NCI-H226 (cell line): Measurements from ENCODE around the gene IMPG2.
A peak's percentile ranks its signal among the peaks of the same experiment; 100 is the strongest.

Experiments
- DNase-seq: peaks from one replicate; pipeline ENCODE4 v3.0.0-alpha.2; 2015

Gene IMPG2

DNA sequence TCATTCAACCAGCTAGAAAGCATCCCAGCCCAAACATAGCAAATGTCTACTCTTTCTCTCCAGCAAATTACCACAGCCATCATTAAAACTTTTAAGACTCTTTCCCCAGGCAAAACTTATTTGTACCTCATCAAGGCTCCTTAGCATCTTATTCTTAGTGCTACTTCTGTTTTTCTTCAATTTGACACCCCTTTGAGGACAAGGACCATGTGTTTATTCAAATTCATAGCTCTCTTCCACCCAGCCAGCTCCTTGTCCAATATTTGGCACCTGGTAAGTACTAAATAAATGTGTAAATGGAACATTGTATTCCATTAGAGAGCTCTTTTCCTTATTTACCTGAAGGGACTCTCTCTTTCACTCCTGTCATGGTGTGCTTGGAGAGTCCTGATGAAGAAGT is 89.8 kb downstream of the IMPG2 start:
- no peak for DNase-seq

- DNase-seq, result no peak
Observed at GRCh38 chr3:101229681-101230080, 90.7 kb downstream of the IMPG2 start.

- DNase-seq, result no peak
Observed at GRCh38 chr3:101228441-101228840, 91.9 kb downstream of the IMPG2 start.

DNA sequence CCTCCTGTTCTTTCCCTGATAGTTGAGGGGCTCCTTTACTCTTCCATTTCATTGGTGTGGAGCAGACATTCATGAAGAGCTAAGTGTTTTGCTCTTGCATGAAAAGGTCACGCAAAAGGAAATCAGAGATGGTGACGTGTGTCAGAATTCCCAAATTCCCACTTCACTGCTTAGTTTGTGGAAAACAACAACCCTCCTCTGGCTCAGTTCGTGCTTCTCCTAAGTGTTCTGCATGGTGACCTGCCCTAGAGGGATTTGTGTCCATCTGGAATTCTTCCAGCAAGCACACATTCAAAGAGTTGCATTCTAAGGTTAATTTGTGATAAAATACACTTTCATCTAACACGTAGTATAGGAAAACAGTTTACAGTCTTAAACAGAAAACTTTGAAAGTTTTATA is 95.6 kb downstream of the IMPG2 start:
- no peak for DNase-seq

DNA sequence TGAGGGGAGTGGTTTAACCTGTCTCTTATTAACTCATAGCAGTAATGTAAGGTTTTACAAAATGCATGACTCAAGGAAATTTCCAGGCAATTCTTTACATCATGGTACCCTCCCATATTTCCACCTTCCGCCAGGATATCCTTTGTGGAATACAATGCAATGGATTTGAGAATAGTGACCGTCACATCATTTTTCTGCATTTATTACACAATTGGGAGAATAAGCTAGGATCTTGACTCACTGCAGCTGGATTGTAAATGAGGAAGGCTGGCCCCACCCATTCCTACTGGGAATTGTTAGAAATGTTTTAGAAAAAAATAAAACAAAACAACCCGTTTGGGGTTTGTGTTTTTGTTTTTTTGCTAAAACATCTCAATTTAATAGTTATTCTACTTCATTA is 97.4 kb downstream of the IMPG2 start:
- no peak for DNase-seq

DNA sequence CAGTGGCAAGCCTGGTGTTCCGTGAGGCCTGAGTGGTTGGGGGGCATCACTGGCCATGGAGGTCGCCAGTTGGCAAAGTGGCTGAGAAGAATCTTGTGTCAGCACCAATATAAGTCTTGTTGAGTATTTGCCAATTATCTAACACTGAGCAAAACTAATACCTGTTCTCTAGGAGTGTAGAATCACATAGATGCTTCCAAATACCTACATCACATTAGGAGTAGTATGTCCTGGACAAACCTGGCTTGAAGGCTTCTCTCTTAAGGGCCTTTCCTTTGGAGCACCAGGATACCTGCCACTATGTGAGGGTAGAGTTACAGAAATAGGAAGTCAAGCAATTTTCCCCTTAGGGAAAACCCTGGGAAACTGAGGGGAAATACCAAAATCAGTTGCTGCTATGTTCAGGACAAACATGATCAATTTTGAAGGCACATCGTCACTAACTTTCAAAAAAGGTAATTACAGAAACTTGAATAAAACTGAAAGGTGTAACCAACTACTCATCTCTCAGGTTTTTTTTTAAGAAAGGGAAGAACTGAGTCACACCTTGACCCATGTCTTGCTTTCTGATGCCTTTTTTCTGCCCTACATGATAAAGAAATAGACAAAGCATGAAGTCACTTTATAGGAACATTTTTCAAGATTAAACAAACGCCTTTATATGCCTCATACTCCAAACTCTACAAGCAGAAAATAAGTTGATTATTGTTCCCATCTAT is 100.4 kb downstream of the IMPG2 start:
- no peak for DNase-seq

GRCh38 chr3:101217472-101218245 is 102.7 kb downstream of the IMPG2 start:
- DNase-seq, result no peak

- DNase-seq, result no peak
Observed at GRCh38 chr3:101216710-101217465, 103.5 kb downstream of the IMPG2 start.

- no peak for DNase-seq
Observed at GRCh38 chr3:101212730-101213129, 107.6 kb downstream of the IMPG2 start.

GRCh38 chr3:101204246-101204645 is 116.1 kb downstream of the IMPG2 start:
- no peak for DNase-seq

DNA sequence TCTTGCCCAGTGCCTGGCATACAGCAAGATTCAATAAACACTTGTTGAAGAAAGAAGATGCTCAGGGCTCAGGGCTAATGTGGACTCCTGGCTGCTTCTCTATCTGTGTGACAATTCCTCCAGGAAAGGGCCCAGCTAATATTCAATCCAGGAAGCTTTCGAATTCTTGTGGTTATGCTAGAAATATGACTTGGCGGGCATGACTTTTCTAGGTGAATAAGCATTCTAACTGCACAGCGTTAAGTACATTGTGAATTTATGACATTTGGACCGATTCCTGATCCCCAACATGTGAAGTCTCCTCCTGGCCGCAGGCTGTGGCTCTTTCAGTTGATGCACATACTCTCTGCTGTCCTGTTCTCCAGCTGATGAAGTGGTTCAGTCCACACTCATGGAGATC is 117.0 kb downstream of the IMPG2 start:
- DNase-seq, result no peak

- no peak for DNase-seq
Observed at GRCh38 chr3:101202640-101203039, 117.7 kb downstream of the IMPG2 start.

- DNase-seq, result peak; percentile 35
Observed at GRCh38 chr3:101200461-101200860, 119.9 kb downstream of the IMPG2 start.

DNA sequence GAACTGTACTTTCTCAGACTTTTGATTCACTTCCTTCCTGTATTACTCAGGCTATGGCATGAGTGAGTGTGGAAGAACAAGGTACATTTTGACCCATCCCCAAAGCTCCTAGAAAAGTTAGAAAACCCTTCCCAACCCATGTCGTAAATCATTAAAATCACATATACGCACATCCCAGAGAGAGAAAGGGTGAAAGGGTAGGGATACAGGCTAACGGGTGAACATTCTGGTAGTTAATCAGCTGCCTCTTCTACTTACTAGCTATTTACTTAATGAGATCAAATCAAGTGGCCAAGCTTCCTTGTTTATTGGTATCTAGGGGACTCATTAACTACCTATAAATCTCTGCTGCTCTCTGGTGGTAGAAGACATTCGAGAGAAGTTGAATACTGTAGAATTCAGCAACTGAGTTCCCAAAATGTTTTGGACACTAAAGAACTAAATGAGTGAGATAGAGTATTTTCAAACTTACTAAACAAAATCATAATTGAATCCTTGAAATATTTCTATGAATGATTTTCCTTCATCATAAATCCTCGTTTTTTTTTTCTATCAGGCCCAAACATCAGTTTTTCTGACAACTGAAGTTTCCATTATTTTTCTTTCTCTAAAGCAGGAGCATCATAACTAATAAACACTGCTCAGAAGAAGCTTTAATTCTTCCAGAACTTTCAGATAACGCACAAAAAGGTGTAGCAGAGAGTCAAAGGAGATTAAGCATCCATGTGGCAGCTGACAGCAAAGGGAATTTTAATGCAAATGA is 124.2 kb downstream of the IMPG2 start:
- peak; percentile 43 for DNase-seq

DNA sequence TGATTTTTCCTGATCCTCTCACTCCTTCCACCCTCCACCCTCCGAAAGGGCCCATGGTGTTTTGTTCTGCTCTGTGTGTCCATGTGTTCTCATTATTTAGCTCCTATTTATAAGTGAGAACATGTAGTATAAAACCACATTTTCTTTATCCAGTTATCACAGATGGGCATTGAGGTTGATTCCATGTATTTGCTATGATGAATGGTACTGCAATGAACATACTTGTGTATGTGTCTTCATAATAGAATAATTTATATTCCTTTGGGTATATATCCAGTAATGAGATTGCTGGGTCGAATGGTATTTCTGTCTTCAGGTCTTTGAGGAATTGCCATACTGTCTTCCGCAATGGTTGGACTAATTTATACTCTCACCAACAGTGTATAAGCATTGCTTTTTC is 126.0 kb downstream of the IMPG2 start:
- DNase-seq, result no peak

DNA sequence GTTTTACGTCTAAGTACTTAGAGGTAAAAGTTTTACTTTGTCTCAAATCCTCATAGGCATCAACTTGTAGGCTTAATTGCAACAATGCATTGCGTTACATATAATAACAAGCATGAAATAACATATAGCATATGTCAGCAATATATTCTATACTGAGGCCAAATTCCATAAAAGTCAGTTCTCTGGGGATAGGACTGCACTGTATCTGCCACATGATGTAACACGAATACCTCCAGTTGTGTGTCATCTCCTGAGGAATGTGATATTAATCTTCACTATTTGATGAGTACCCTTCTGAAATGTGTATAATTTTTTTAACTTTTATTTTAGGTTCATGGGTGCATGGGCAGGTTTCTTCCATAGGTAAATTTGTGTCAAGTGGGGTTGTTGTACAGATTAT is 126.4 kb downstream of the IMPG2 start:
- DNase-seq, result peak; percentile 75

DNA sequence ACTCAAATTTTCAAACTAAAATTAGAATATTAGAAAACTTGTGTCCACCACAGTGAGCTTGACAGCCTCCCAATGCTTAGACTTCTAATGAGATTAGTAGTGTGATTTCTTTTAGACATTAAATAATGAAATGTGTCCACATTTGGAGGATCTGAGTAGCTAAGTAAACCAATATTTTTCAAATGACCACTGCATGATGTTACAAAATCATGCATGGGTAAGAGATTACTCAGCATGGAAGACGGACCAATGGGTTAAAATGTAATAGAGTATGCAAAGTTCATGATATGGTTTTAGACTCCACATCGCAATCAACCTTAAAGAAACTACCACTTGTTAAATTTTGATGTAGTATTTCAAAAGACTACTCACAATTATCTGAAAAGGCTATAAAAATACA is 130.6 kb downstream of the IMPG2 start:
- peak; percentile 29 for DNase-seq

DNA sequence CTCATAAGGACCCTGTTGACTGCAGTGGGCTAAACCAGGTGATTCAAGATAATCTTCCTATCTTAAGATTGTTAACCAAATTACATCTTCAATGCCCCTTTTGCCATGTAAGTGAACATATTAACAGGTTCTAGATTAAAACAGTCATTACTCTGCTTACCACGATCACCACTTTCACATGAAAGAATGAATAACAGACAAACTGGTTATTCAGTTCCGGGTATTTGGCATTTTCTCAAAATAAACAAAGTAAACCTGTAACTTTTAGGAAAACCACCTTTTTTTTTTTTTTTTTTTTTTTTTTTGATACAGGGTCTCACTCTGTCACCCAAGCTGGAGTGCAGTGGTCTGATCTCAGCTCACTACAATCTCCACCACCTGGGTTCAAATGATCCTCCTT is 131.2 kb downstream of the IMPG2 start:
- no peak for DNase-seq

- no peak for DNase-seq
Observed at GRCh38 chr3:101185341-101185740, 135.0 kb downstream of the IMPG2 start.

GRCh38 chr3:101184111-101184510 is 136.3 kb downstream of the IMPG2 start:
- no peak for DNase-seq

DNA sequence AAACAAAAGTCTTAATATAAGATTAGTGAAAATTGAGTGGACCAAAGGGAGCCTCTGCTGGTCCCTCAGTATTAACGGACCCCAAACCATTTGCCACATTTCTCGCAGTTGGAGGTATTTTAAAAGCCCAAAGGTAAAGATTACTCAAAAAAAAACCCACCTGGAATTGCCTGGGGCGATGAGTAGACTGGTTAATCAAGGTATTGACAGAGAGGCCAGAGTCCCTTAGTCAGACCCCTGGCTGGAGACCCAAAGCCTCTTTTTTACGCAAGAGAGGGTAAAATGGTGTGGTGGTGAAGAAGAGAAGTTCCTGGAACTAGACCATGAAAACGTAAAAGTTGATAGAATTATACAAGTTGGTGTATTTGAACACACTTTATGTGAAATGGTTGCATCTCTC is 137.2 kb downstream of the IMPG2 start:
- no peak for DNase-seq

- peak; percentile 58 for DNase-seq
Observed at GRCh38 chr3:101182734-101183133, 137.6 kb downstream of the IMPG2 start.

DNA sequence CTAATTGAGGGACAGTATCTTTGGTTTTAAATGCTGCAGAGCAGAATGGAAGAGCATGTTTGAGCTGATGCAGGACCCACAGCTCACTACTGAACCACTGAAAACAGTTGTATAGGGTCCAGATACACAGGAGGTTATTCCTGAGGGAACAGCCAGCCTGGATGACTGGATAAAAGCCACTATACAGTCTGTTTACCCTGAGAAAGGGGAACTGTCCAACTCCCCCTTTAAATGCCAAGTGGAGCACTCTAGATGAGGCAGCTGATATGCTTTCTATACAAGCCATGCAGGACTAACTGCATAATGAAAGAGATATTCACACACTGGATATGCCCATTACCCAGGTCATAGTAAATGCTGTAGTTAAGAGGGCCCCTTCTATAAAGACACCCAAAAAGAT is 138.6 kb downstream of the IMPG2 start:
- DNase-seq, result no peak
